ENCODE results near the gene GLIPR1.
A peak's percentile ranks its signal among the peaks of the same experiment; 100 is the strongest.

DNA sequence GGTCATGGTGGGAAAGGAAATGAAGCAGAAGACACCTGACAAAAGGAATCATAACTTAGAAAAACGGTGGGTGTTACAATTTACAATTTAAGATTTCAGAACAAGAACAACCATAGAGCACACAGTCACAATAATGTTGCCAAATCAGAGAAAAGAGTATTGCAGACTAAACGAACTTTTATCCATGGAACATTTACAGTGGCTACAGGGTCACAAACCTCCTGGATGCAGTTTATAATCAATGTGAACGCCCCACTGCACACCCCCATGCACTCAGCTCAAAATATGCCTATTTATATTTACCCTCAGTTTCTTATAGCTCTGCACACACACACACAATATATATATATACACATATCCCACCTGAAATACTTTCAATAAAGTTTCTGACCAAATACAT lies 22.9 kb downstream of the GLIPR1 start:
- TF ChIP-seq POLR2AphosphoS5 (IDR thresholded peaks at IDR 0.05; ENCODE audit: low read depth, low read length), result peak; percentile 37; the same call in 1 of the 2 replicates
- no peak; the same call in none of the 2 replicates for TF ChIP-seq POLR2A (IDR thresholded peaks at IDR 0.05; ENCODE audit: low read depth, low read length)
- no peak for TF ChIP-seq TAF1 (IDR thresholded peaks at IDR 0.05; ENCODE audit: borderline replicate concordance, low read depth, low read length)
